HG03066 (cell line): ENCODE results near the gene SNX3.
"Not testable (repeated sequence)": the region's sequence is repeated elsewhere in the genome, so short reads cannot be mapped to it uniquely, and the experiment has no call there.

Experiments used
- ATAC-seq: cut with Tn5 transposase; IDR thresholded peaks from one replicate; pipeline ENCODE4 v1.9.1; 2021; ENCODE audit warnings: low read depth; ENCODE audit not compliant: unreplicated experiment

The SNX3 gene

GRCh38 chr6:108260809-108261569 lies at the start of gene SNX3:
SNX3 (minus strand) TSS chr6:108261040; CDS start chr6:108260921, 119 bp downstream.
- ATAC-seq, result peak; percentile 82

- ATAC-seq, result no peak
Observed at GRCh38 chr6:108309844-108310243, 49.0 kb upstream of the SNX3 start.

GRCh38 chr6:108308641-108309040 lies 47.8 kb upstream of the SNX3 start:
- not testable (repeated sequence) for ATAC-seq

GRCh38 chr6:108304646-108305045 lies 43.8 kb upstream of the SNX3 start:
- no peak for ATAC-seq

- ATAC-seq, result no peak
Observed at GRCh38 chr6:108302386-108302785, 41.5 kb upstream of the SNX3 start.

- no peak for ATAC-seq
Observed at GRCh38 chr6:108295676-108296075, 34.8 kb upstream of the SNX3 start.

- peak; percentile 85 for ATAC-seq
Observed at GRCh38 chr6:108294727-108295625, 34.1 kb upstream of the SNX3 start, which contains the start of gene AFG1L. AFG1L (plus strand) TSS chr6:108295054; CDS start chr6:108295080, 26 bp downstream.

- peak; percentile 8 for ATAC-seq
Observed at GRCh38 chr6:108294297-108294726, 33.5 kb upstream of the SNX3 start.

- ATAC-seq, result no peak
Observed at GRCh38 chr6:108293527-108294296, 32.9 kb upstream of the SNX3 start.

GRCh38 chr6:108292561-108292960 lies 31.7 kb upstream of the SNX3 start:
- ATAC-seq, result not testable (repeated sequence)

- ATAC-seq, result no peak
Observed at GRCh38 chr6:108291091-108291490, 30.3 kb upstream of the SNX3 start.

GRCh38 chr6:108288742-108289141 lies 27.9 kb upstream of the SNX3 start:
- ATAC-seq, result no peak

GRCh38 chr6:108287373-108287772 lies 26.5 kb upstream of the SNX3 start:
- ATAC-seq, result no peak

- no peak for ATAC-seq
Observed at GRCh38 chr6:108286366-108286765, 25.5 kb upstream of the SNX3 start.

GRCh38 chr6:108285381-108285780 lies 24.5 kb upstream of the SNX3 start:
- ATAC-seq, result no peak

- ATAC-seq, result no peak
Observed at GRCh38 chr6:108277831-108278230, 17.0 kb upstream of the SNX3 start.

GRCh38 chr6:108277295-108277694 lies 16.5 kb upstream of the SNX3 start:
- ATAC-seq, result no peak

GRCh38 chr6:108275976-108276375 lies 15.1 kb upstream of the SNX3 start:
- no peak for ATAC-seq

GRCh38 chr6:108274546-108274945 lies 13.7 kb upstream of the SNX3 start:
- no peak for ATAC-seq

- not testable (repeated sequence) for ATAC-seq
Observed at GRCh38 chr6:108269955-108270354, 9.1 kb upstream of the SNX3 start.

GRCh38 chr6:108268845-108269244 lies 8.0 kb upstream of the SNX3 start:
- no peak for ATAC-seq
